ENCODE data around the gene NEXMIF.

DNA sequence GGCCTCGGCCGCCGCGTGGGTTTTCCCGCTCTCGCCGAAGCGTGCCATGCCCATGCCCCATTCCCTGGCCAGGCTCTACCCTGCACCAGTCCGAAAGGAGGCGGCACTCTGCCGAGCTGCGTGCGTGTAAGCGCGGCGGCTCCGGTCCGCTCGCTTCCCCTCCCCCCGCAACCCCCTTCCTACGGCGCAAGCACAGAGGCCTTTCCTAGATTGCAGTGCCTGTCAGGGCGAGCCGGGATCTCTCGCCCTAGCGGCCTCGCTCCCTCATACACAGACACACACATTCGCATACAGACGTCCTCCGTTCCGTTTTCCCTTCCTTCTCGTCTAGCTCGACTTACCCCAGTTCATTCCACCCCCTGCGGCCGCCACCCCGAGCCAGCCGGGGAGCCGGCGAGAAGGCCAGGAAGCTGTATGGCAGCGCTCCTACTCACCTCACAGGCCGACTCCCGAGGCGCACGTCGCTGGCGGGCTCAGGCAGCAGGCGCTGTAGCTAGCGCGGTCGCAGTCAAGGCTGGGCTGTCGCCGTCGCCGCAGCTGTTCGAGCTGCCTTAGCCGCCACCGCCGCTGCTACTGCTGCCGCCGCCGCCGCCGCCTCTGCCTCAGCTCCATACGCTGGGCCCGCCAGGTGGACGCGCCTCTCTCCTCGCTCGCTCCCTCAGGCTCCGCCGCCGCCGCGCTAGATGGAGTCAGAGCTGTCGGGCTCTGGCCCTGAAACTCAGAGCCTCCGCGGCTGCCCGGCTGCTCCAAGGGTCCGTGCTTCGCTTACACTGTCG, 615 bp downstream of the NEXMIF start:
- TF ChIP-seq, protein P1, sequence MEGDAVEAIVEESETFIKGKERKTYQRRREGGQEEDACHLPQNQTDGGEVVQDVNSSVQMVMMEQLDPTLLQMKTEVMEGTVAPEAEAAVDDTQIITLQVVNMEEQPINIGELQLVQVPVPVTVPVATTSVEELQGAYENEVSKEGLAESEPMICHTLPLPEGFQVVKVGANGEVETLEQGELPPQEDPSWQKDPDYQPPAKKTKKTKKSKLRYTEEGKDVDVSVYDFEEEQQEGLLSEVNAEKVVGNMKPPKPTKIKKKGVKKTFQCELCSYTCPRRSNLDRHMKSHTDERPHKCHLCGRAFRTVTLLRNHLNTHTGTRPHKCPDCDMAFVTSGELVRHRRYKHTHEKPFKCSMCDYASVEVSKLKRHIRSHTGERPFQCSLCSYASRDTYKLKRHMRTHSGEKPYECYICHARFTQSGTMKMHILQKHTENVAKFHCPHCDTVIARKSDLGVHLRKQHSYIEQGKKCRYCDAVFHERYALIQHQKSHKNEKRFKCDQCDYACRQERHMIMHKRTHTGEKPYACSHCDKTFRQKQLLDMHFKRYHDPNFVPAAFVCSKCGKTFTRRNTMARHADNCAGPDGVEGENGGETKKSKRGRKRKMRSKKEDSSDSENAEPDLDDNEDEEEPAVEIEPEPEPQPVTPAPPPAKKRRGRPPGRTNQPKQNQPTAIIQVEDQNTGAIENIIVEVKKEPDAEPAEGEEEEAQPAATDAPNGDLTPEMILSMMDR (conservative IDR thresholded peaks at IDR 0.05): no peak; the same call in 1 of the 2 replicates
- TF ChIP-seq ZFX (IDR thresholded peaks at IDR 0.05): peak; percentile 24; the same call in 1 of the 2 replicates
